ENCODE data around the gene CITED2.

GRCh38 chr6:139394027-139394649, 19.7 kb upstream of the CITED2 start:
- no peak for TF ChIP-seq CTCF (IDR thresholded peaks at IDR 0.05; ENCODE audit: low read depth, low read length)
- TF ChIP-seq POLR2A (IDR thresholded peaks at IDR 0.05; ENCODE audit: extremely low read depth, insufficient read length) = no peak
- TF ChIP-seq MAX (IDR thresholded peaks at IDR 0.05; ENCODE audit: low read depth, low read length) = no peak

Data from NB4 (cell line).